Measurements from ENCODE around the gene GFER.
A peak's percentile ranks its signal among the peaks of the same experiment; 100 is the strongest.
"Not testable (repeated sequence)": the region's sequence is repeated elsewhere in the genome, so short reads cannot be mapped to it uniquely, and the experiment has no call there.

The GFER gene

DNA sequence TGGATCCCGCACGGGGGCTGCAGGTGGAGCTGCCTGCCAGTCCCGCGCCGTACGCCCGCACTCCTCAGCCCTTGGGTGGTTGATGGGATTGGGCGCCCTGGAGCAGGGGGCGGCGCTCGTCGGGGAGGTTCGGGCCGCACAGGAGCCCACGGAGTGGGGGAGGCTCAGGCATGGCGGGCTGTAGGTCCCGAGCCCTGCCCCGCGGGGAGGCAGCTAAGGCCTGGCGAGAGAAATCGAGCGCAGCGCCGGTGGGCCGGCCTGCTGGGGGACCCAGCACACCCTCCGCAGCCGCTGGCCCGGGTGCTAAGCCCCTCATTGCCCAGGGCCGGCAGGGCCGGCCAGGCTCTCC, 25.9 kb upstream of the GFER start:
- not testable (repeated sequence) for DNase-seq

DNA sequence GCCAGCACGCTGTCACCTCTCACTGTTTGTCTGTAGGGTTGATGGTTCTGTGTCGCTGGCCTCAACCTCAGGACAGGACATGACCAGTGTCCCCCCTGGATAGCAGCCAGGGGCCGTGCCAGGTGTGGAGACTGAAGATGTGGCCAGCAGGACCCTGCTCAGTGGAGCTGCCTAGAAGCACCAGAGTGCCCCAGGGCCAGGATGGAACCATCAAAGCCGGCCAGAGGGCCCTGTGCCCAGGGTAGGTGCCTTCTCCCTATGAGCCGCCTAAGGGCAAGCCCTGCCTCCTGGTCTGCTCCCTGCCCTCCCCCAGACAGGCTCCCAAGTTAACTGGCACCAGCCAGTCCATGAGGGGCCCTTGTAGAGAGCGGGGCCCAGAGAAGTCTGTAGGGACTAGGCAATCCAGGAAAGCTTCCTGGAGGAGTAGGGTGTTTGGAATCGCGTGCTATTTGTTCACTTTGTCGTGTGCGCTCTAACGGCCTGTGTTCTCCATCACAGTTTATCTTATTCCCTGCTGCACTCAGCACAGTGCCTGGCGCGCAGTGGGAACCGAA, 25.2 kb upstream of the GFER start:
- no peak for DNase-seq

DNA sequence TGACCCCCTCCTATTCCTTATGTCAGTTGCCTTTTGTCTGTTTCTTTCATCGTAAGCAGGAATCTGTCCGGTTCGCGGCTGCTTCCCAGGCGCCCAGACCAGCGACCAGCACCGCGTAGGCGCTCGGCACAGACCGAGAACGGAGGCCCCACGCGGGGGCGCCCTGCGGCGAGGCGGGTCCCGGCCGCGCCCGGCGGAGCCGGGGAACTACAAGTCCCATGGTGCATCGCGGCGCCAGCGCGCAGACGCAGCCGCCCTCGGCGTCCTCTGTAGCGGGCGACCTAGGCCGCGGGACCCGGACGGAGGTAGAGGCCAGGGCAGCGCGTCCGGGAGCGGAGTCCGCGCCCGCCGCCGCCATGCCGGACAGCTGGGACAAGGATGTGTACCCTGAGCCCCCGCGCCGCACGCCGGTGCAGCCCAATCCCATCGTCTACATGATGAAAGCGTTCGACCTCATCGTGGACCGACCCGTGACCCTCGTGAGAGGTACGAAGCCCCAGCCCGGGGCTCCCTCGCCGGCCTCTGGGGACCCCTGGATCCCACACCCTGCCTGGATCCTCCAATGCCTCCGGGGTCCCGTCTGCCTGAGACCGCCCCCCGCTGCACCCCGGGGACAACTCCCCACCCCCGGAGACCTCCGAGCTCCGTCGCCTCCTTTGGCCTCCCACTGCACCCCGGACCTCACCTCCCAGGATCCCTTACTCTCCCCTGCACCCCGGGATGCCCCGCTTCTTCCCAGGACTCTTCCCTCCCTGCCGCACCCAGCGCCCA, 24.5 kb upstream of the GFER start, which contains the start of gene NDUFB10:
Gene NDUFB10 (plus strand): TSS at position 270 of the 771 bp plus-strand sequence. CDS start 87 bp downstream, at position 357.
- peak; percentile 93 for DNase-seq

DNA sequence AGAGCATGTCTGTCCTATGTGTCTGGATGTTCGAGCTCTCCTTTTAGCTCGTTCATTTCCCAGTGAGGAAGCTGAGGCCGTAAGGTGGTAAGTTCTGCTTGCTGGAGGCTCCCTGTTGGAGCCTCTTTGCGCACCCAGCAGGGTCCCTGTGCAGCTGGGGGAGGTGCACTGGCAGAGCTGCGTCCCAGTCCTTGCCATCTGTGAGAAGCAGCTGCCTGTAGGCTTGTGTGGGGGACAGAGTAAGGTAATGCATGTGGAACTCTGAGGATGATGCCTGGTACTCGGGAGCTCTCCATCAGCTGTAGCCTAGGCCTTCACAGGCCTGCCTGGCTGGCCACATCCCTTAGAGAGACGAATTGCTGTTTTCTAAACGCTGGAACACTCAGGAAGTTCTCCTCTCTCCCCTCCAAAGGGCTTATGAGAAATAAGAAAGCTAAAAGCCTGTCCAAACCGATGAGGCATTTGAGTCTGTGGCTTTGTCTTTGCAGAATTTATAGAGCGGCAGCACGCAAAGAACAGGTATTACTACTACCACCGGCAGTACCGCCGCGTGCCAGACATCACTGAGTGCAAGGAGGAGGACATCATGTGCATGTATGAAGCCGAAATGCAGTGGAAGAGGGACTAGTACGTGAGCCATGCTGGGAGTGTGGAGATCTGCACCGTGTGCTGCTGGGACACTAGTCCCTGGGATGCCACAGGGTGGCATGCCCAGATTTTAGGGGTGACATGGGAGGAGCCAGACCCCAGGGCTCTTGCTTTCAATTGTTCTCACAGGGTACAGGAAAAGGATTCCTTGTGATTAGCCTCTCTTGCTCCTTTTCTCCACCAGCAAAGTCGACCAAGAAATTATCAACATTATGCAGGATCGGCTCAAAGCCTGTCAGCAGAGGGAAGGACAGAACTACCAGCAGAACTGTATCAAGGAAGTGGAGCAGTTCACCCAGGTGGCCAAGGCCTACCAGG, 23.0 kb upstream of the GFER start:
- DNase-seq = no peak

DNA sequence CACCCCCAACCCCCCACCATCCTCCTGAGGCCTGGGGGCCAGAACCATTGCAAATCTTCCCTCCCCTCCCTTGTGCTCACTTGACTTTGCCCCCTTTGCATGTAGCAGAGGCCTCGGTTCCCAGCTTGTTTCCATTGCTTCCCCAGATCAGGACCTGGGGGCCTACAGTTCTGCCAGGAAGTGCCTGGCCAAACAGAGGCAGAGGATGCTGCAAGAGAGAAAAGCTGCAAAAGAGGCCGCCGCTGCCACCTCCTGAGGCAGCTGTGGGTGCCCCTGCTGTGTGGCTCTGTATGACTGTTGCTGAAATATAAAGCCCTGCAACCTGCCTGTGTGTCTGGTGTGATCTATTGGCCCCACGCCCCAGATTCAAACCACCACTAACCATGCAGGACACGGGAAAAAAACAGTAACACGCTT, 22.3 kb upstream of the GFER start:
- no peak for DNase-seq

DNA sequence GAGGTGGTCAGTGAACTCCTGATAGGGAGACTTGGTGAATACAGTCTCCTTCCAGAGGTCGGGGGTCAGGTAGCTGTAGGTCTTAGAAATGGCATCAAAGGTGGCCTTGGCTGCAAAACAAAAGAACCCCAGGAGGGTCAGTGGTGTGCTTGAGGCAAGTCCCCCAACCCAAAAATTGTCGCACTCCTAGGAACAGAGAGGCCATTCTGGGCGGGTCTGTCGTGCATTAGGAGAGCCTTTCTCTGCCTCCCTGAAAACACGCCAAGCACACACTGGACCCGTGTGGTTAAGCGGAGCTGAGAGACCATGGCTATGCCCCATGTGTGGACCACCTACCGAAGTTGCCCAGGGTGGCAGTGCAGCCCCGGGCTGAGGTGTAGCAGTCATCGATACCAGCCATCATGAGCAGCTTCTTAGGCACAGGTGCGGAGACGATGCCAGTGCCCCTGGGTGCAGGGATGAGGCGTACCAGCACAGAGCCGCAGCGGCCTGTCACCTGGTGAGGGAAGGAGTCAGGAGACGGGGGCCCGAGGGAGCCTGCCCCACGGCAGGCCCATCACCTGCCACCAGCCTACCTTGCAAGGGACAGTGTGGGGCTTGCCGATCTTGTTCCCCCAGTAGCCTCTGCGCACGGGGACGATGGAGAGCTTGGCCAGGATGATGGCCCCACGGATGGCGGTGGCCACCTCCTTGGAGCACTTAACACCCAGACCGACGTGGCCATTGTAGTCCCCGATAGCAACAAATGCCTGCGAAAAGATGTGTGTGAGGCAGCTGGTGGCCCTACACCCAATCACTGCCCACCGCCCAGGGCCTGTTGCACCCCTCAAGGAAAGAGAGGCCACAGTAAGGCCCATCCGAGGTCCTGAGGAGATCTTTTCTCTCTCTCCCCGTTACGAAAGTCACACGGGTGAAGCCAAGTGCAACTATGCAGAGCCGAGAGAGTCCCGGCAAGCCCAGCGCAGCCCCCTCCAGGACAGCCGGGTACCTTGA, 21.5 kb upstream of the GFER start:
- not testable (repeated sequence) for DNase-seq

DNA sequence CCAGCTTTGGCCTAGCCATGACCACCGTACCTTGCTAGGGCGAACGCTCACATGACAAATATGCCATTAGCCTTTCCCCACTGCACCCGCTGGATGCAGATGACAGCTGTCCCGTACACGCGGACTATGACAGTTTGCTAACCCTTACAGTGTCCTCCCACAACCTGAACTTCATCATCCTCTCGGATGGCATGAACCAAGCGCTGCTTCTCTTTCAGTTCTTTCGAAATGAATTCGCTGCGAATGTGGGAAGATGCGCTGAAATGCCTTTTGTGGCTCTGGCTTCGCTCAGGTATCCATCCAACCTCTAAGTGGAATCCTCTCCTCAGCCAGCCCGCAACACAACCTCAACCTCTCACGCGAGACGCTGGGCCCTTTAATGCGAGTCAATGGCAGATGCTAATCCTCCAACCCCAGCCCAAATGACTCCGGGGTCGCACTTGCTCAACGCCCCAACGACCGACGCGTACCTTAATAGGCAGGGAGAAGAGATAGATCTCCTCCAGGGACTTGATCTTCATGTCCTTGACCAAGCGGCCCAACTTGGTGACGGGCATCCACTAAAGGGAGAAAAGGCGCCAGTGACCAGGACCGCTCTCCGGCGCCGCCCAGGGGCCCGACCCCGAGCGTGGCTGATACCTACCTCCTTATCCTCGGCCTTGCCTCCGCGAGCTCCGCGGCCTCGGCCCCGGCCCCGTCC, 20.0 kb upstream of the GFER start:
- DNase-seq = peak; percentile 65

DNA sequence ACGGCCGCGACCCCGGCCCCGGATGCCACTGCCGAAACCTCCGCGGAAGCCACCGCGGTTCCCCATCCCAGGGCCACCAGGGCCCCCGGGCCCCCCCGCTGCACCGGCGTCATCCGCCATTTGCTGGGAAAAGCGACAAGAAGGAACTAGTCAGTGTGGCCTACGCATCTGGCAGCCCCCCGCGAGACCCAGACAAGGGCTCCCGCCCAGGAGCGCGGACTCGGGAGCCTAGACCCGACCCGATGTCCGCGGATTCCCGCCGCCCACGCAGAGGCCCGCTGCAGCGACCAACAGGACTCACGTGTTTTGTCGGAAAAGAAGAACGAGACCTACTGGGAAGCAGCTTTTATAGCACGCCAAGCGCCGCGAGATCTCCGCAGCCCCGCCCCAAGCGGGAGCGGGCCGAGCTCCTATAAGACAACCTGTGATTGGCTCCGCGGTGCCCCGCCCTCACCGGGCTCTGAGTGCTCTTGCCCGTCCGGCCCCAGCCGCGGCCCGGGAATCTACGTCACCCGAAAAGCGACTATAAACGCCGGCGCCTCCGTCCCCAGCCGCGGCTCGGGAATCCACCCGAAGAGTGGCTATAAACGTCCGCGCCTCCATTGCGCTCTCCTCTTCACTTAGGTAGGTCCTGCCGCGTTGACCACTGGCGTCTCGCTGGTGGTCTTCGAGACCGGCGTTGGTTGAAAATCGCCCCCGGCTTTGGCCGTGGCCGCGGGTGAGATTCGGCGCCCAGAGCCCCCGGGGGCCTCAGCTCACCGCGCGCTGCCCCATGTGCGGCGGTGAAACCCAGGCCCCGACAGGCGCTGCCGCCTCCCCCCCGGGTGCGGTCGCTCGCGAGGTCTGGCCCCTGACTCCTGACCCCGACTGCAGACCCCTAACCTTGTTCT, 19.2 kb upstream of the GFER start, which contains the start of gene RPS2:
Gene RPS2 (minus strand): TSS at position 321 of the 890 bp plus-strand sequence. CDS start 201 bp downstream, at position 120.
- peak; percentile 99 for DNase-seq

DNA sequence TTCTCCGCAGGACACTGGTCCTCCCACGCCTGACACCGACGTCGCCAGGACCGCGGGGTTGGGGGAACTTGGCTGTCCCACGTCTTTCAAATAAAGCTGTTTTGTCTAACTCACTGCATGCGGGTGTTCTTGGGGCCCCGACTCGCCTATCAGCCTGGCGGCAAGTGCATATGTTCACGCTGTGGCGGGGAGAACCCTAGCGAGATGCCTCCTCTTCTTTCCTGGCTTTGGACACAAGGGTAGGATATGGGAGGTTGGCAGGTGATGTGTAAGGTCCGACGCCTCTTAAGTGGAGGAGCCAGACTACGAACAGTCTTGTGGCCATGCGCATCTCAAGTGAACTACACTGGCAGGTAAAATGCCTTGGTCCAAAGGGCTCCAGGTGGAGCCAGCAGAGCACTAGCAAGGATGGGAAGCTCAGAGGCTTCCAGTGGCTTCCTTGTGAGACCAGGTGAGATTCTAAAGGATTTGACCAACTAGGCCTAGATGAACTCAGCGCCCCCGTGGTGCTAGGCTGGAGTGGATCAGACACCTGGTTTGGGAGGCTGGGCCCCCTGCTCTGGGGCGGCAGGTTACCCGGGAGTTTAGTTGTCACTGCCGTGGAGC, 18.5 kb upstream of the GFER start:
- DNase-seq = no peak

DNA sequence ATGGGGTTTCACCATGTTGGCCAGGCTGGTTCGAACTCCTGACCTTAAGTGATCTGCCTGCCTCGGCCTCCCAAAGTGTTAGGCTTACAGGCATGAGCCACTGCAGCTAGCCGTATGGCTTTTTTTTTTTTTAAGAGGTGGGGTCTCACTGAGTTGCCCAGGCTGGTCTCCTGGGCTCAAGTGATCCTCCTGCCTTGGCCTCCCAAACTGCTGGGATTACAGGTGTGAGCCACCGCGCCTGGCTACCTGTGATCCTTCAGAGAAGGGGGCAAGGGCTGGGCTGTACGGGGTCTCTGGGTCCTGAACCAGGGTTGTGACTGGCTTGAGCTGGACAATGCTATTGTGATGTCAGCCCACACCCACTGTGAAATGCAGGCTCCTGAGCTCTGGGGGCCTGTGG, 17.5 kb upstream of the GFER start, which contains the start of gene RNF151:
Gene RNF151 (plus strand): TSS at position 397 of the 400 bp plus-strand sequence. CDS start 26 bp downstream, outside the sequence.
- no peak for DNase-seq

DNA sequence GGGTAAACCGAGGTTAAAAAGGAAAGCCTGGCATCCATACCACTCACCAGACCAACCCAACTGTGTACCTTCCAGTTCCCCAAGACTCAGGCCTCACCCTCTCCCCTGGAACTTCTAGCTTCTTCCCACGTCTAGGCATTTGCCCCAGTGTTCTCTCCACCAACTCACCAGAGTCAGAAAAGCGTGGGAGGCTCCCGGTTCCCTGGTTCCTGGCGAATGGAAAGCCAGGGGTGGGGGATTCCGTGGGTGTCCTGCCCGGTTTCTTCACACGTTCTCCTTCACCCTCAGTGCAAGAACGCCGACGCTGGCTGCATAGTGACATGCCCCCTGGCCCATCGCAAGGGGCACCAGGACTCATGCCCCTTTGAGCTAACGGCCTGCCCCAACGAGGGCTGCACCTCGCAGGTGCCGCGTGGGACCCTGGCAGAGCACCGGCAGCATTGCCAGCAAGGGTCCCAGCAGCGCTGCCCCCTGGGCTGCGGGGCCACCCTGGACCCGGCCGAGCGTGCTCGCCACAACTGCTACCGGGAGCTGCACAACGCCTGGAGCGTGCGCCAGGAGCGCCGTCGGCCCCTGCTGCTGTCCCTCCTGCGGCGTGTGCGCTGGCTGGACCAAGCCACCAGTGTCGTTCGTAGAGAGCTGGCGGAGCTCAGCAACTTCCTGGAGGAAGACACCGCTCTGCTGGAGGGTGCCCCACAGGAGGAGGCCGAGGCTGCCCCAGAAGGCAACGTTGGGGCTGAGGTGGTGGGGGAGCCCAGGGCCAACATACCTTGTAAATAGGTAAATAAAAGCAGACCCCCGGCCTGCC, 15.6 kb upstream of the GFER start:
- no peak for DNase-seq

DNA sequence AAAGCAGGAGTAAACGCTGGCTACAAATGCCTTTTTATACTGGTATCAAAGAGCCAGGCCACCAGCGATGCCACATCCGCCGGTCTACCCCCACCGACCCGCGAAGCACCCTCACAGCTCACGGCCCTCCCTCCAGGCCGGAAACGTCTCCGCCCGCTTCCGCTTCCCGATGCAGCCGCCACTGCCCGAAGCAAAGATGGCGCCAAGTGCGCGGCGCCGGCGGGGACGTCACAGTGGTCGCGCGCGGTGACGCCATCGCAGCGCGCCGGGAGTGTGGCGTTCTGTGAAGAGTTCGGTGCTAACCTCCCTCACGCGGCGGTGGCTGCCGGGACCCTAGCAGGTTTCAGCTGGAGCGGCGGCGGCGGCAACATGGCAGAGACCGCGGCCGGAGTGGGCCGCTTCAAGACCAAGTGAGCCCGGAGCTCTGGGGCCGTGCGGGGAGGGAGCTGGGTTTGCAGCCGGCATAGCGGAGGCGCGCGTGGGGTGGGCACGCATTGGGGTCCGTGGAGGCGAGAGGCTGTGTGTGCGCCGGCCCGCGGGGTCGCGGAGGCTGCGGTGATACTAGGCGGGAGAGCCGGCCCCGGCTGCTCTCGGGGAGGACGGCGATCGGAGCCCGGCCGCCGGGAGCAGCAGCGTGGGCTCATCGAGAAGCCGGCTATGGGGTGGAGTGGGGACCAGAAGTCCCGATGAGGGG, 12.1 kb upstream of the GFER start, which contains the start of gene TBL3:
Gene TBL3 (plus strand): TSS at position 258 of the 694 bp plus-strand sequence. CDS start 112 bp downstream, at position 370.
- peak; percentile 97 for DNase-seq

DNA sequence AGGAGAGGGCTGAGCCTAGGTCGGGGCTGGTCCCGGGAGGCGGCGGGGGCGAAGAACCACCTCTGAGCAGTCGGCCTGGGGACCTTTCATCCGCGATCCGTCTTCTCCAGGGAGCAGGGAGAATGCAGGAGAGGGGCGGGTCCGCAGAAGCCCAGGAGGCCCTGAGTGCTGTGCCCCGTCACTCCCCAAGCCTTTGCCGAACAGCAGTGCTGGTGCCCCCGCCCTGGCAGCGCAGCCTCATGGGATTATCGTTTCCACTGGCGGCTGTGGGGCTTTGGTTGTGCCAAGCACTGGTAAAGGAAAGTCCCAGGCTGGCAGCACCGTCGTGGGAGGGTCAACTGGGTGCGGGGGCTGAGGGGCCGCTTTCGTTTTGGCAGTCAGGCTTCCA, 11.5 kb upstream of the GFER start:
- DNase-seq = no peak

DNA sequence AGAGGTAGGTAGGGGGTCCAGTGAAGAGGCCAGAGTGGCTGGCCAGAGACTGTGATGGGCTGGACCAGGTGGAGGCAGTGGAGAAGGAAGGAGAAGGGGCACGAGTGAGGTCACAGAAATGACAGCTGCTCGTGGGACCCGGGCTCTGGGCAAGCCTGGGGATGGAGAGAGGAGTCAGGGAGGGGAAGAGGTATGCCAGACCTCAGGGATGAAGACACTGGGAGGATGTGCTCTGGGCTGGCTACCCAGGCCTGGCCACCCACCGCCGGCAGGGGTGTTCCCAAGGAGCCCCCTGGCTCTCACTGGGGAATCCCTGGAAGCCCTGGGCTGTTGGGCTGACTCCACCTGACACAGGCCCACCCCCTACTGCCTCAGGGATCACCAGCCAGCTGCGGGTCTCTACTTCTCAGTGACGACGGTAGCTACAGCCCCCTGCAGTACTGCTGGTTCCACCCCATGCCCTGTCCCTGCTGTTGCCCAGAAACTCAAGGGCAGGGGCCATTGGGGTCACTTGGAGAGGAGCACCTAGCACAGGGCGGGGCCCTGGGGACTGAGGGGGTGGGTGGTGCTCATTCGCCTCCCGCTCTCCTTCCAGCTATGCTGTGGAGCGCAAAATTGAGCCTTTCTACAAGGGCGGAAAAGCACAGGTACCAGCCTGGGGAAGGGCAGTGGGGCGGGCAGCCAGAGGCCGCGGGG, 10.4 kb upstream of the GFER start:
- no peak for DNase-seq

DNA sequence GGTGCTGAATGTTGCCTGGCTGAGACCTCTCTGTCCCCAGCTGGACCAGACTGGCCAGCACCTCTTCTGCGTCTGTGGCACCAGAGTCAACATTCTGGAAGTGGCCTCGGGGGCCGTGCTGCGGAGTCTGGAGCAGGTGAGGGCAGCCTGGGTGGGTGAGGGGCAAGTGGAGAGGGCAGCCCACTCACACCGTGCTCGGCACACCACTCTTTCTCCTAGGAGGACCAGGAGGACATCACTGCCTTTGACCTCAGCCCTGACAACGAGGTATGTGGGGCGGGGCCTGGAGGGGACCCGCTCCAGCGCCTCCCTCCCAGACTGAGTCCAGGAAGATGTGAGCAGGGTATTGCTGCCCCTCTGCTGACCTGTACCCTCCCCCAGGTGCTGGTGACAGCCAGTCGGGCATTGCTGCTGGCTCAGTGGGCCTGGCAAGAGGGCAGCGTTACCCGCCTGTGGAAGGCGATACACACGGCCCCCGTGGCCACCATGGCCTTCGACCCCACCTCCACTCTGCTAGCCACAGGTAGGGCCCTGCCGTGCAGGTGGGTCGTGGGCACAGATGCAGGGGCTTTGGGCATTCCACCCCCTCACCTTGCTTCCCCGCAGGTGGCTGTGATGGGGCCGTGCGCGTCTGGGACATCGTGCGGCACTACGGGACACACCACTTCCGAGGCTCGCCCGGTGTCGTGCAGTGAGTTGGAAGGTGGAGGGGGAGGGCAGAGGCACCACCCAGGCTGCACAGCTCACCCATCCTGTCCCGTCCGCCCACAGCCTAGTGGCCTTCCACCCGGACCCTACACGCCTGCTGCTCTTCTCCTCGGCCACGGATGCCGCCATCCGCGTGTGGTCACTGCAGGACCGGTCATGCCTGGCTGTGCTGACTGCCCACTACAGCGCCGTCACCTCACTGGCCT, 9.6 kb upstream of the GFER start:
- DNase-seq = no peak
